GM04503 (cell line): ENCODE results near the gene ERICH2.

Experiments used
- DNase-seq: peaks from one replicate; pipeline ENCODE4 v3.0.0-alpha.2; 2012; ENCODE audit warnings: low read depth

The ERICH2 gene

GRCh38 chr2:170763232-170763631 is 6.9 kb upstream of the ERICH2 start:
- DNase-seq = no peak

- no peak for DNase-seq
These were observed 5.3 kb upstream of the ERICH2 start for GRCh38 chr2:170764880-170765261.

- DNase-seq = no peak
These were observed 3.5 kb upstream of the ERICH2 start for GRCh38 chr2:170766693-170767092.

- no peak for DNase-seq
These were observed 635 bp downstream of the ERICH2 start for GRCh38 chr2:170770606-170771420.

- DNase-seq = no peak
These were observed 1.3 kb downstream of the ERICH2 start for GRCh38 chr2:170771421-170771937.

- DNase-seq = no peak
These were observed 2.1 kb downstream of the ERICH2 start for GRCh38 chr2:170772295-170772694.

GRCh38 chr2:170774074-170774473 is 3.9 kb downstream of the ERICH2 start:
- DNase-seq = no peak

GRCh38 chr2:170778900-170779299 is 8.7 kb downstream of the ERICH2 start:
- DNase-seq = no peak

- DNase-seq = no peak
These were observed 9.1 kb downstream of the ERICH2 start for GRCh38 chr2:170779304-170779703.

- DNase-seq = no peak
These were observed 12.5 kb downstream of the ERICH2 start for GRCh38 chr2:170782673-170783072.

GRCh38 chr2:170783549-170783948 is 13.4 kb downstream of the ERICH2 start:
- no peak for DNase-seq

- DNase-seq = no peak
These were observed 28.8 kb downstream of the ERICH2 start for GRCh38 chr2:170798996-170799395.

GRCh38 chr2:170806548-170806947 is 36.4 kb downstream of the ERICH2 start:
- no peak for DNase-seq

GRCh38 chr2:170812710-170813600 is 42.8 kb downstream of the ERICH2 start:
- DNase-seq = peak; percentile 60

- DNase-seq = no peak
These were observed 43.7 kb downstream of the ERICH2 start for GRCh38 chr2:170813611-170814532.

GRCh38 chr2:170814533-170815230 is 44.5 kb downstream of the ERICH2 start:
- no peak for DNase-seq

- DNase-seq = no peak
These were observed 45.1 kb downstream of the ERICH2 start for GRCh38 chr2:170815311-170815710.

GRCh38 chr2:170815746-170816503 is 45.7 kb downstream of the ERICH2 start:
- DNase-seq = no peak

GRCh38 chr2:170816504-170817092 is 46.4 kb downstream of the ERICH2 start, which contains the start of gene GAD1:
Gene GAD1 (plus strand): TSS chr2:170816887. CDS start chr2:170818592, 1,705 bp downstream.
- DNase-seq = peak; percentile 38
